ENCODE measurements around the gene FICD. TPM values are rescaled to one million over a fixed set of nuclear protein-coding genes. Genes with fewer than 3 reads are reported as not detected.
"Not testable (repeated sequence)": the region's sequence is repeated elsewhere in the genome, so short reads cannot be mapped to it uniquely, and the experiment has no call there.

The FICD gene
- 1 to 10 TPM; 3.7 to 4.5 (median 3.9) TPM for polyA plus RNA-seq (ENCODE audit: insufficient read length in 4 of 4)

GRCh38 chr12:108514973-108515814, at the start of gene FICD:
FICD (plus strand) TSS chr12:108515277; CDS start chr12:108516973, 1,696 bp downstream.
- DNase-seq (ENCODE audit: low read depth in 4 of 4, low spot score in 3 of 4), result peak; percentile 95 to 98 (median 96)

GRCh38 chr12:108465417-108465816, 49.7 kb upstream of the FICD start:
- no peak for DNase-seq (ENCODE audit: low read depth in 4 of 4, low spot score in 3 of 4)

DNA sequence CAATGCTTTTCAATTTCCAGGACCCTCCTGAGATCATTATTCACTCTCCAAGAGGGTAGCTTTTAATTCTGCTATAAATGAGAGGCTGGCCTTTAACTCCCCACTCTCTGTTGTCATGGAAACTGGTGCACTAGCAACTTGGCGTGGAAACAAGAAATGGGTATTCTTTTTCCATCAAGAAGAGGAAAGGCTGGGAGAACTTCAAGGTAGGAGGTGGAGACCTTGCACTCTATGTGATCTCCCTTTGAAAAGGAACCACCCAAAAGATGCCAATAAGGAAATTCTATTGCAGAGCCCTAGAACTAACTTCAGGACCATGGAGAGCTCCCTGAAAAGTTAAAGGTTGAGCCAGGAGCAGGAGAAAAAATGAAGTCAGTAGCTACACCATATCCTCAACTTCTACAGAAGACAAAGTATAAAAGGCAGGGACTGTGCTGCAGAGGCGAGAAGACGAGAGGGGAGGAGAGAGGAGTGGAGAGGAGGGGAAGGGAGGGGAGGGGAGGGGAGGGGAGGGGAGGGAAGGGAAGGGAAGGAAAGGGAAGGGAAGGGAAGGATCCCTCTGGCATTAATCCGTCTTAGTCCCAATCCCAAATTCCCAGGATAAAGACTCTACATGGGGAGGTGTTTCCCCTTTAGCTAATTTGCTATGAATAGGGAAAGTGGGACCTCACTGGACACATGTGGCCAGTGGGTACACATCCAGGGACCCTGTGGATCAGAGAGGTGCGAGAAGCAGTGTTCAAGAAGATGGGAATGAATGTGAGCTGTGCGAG, 46.7 kb upstream of the FICD start:
- peak in 3 of 4 donors; percentile 53 to 62 (median 57) for DNase-seq (ENCODE audit: low read depth in 4 of 4, low spot score in 3 of 4)

GRCh38 chr12:108473400-108474055, 41.5 kb upstream of the FICD start:
- DNase-seq (ENCODE audit: low read depth in 4 of 4, low spot score in 3 of 4), result no peak

GRCh38 chr12:108475396-108475795, 39.7 kb upstream of the FICD start:
- no peak for DNase-seq (ENCODE audit: low read depth in 4 of 4, low spot score in 3 of 4)

DNA sequence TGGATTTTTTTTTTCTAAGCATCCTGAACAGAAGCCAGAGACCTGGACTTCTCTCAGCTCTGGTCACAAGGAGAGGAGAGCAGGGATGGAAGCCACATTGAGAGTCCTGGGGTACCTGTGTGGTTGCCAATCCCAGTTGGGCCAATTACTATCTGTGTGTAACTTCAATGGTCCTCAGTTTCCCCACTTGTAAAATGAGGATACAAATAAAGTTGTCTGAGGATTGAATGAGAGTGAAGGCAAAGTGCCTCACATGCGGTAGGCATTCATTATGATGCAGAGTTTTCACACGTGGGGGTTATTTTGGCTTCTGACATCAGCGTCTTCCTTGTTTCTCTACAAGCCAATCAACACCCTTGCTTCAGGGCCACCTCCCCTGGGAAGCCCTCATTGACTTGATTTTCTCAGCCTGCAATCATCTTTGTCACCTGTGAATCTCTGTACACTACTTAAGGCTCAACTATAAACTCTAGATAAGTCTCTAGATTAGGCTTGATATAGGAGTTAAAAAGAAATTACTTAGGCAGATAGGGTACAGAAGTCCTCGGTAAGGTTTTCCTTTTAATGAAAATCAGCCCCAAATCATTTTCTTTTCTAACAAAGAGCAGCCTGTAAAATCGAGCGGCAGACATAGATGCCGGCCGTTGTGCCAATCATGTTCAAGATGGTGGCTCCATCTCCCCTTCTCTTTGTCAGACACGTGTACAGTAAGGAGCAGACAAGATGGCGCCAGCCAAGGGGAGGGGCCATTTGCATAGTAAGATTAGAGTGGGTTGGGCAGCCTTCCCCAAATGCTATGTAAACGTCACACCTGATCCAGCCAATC, 37.8 kb upstream of the FICD start:
- no peak for DNase-seq (ENCODE audit: low read depth in 4 of 4, low spot score in 3 of 4)

GRCh38 chr12:108477881-108478259, 37.2 kb upstream of the FICD start:
- no peak for DNase-seq (ENCODE audit: low read depth in 4 of 4, low spot score in 3 of 4)

DNA sequence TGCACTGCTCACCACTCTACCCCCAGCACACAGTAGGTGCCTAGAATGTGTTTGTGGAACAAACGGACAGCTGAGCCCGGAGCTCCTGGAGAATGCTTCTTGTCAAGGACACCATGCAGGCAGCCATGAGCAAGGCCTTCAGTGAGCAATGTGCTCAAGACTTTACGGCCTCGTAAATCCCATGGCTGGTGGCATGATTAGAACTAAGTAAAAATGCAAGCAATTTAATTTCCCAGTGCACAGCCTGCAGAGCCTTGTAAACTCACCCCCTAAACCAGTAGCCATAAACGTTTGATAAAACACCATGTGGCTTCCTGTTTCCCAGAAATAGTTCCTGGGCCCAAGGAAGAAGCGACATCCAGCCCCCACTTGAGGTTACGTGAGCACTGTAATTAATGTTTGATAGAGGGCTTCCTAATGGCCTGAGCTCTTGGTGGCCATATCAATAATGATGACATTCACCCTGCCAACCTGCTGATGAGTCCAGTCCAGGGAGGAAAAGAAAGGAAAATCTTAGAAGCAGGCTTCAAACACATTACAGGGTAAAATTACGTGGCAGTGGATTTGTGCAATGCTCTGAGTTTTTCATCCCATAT, 36.4 kb upstream of the FICD start:
- no peak for DNase-seq (ENCODE audit: low read depth in 4 of 4, low spot score in 3 of 4)

GRCh38 chr12:108479364-108480070, 35.6 kb upstream of the FICD start:
- no peak for DNase-seq (ENCODE audit: low read depth in 4 of 4, low spot score in 3 of 4)

- no peak for DNase-seq (ENCODE audit: low read depth in 4 of 4, low spot score in 3 of 4)
Observed at GRCh38 chr12:108482717-108483212, 32.3 kb upstream of the FICD start.

GRCh38 chr12:108483213-108484059, 31.6 kb upstream of the FICD start:
- no peak for DNase-seq (ENCODE audit: low read depth in 4 of 4, low spot score in 3 of 4)

DNA sequence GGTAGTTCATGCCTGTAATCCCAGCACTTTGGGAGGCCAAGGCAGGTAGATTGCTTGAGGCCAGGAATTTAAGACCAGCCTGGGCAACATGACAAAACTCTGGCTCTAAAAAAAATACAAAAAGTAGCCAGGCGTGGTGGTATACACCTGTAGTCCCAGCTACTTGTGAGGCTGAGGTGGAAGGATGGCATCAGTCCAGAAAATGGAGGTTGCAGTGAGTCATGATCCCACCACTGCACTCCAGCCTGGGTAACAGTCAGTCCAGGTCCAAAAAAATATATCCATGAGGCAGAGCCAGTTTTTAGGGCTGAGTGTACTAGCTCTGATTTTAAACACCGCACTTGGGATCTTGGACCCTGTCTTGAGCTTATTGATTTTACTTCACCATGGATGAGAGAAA, 30.6 kb upstream of the FICD start:
- DNase-seq (ENCODE audit: low read depth in 4 of 4, low spot score in 3 of 4), result no peak

DNA sequence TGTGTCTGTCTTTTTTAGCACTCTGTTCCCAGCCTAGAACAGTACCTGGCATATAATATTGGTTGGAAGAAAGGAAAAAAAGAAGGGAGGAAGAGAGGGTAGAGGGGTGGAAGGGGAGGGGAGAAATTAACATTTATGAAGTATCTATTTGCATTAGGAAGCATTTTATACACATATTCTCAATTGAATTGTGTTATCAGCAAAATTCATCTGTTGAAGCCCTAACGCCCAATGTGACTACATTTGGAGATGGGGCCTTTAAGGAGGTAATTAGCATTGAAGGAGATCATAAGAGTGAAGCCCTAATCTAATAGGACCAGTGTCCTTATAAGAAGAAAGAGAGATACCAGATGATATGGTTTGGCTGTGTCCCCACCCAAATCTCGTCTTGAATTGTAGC, 30.2 kb upstream of the FICD start:
- no peak for DNase-seq (ENCODE audit: low read depth in 4 of 4, low spot score in 3 of 4)

GRCh38 chr12:108485371-108485770, 29.7 kb upstream of the FICD start:
- DNase-seq (ENCODE audit: low read depth in 4 of 4, low spot score in 3 of 4), result not testable (repeated sequence)

DNA sequence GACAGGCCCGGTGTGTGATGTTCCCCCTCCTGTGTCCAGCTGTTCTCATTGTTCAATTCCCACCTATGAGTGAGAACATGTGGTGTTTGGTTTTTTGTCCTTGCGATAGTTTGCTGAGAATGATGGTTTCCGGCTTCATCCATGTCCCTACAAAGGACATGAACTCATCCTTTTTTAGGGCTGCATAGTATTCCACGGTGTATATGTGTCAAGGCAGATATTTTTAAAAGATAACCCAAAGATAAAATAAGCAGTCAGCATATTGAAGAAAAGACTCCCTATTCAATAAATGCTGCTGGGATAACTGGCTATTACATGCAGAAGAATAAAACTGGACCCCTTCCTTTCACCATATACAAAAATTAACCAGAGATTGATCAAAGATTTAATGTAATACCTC, 28.0 kb upstream of the FICD start:
- DNase-seq (ENCODE audit: low read depth in 4 of 4, low spot score in 3 of 4), result not testable (repeated sequence)

DNA sequence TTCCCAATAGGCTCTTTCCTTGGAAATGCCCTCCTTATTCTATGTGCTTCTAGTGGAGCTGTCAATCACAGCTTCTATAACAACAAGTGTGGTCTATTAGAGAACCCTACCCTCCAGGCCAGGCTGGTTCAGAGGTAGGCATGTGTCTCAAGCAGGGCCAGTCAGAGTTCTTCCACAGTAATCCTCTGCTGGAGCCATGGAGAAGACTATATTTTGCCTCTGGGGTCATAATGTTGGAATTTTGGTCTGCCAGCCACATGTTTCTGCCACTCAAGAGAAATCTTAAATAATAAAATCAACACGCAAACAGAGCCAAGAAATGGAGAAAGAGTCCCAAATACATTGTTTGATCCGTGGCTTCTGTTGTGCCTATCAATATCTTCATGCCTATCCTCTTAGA, 23.8 kb upstream of the FICD start:
- no peak for DNase-seq (ENCODE audit: low read depth in 4 of 4, low spot score in 3 of 4)

- no peak for DNase-seq (ENCODE audit: low read depth in 4 of 4, low spot score in 3 of 4)
Observed at GRCh38 chr12:108495054-108495453, 20.0 kb upstream of the FICD start.
